OCI-LY3 (cell line): ENCODE data around the gene CASP10.

Experiments used
- H2AFZ ChIP-seq: fragments of 200-600, 300-600 bp; shearing (Covaris generic); 2 replicates; pipeline ENCODE4 v1.6.0; 2014; ENCODE audit warnings: antibody characterized with exemption, low read depth, low read length
- H3K27ac ChIP-seq: fragments of 200-600, 300-600 bp; sonication (generic); 2 replicates; pipeline ENCODE4 v1.5.1; 2014; ENCODE audit warnings: mild to moderate bottlenecking, low read length, moderate library complexity, mixed read lengths
- H3K27me3 ChIP-seq: fragments of 200-600, 300-600 bp; sonication (generic); 2 replicates; pipeline ENCODE4 v1.6.1; 2014; ENCODE audit warnings: low read depth, low read length, mixed read lengths
- H3K36me3 ChIP-seq: fragments of 200-600, 300-600 bp; sonication (generic); replicated peaks from 2 replicates; pipeline ENCODE3; 2014; ENCODE audit warnings: low read depth, low read length, mixed read lengths
- H3K4me1 ChIP-seq: fragments of 300-600, 200-600 bp; sonication (generic); 2 replicates; pipeline ENCODE4 v1.6.1; 2014; ENCODE audit warnings: low read length, mixed read lengths
- H3K4me2 ChIP-seq: fragments of 200-600, 300-600 bp; sonication (generic); 2 replicates; pipeline ENCODE4 v1.6.1; 2014; ENCODE audit warnings: low read length, mixed read lengths
- H3K4me3 ChIP-seq: fragments of 300-600, 200-600 bp; sonication (generic); 2 replicates; pipeline ENCODE4 v1.5.1; 2014; ENCODE audit warnings: antibody characterized with exemption, mild to moderate bottlenecking, low read length, moderate library complexity
- H3K79me2 ChIP-seq: fragments of 300-600, 200-600 bp; shearing (Covaris generic); 2 replicates; pipeline ENCODE4 v1.6.1; 2014; ENCODE audit warnings: mild to moderate bottlenecking, low read length, mixed read lengths
- H3K9ac ChIP-seq: fragments of 300-600, 200-600 bp; shearing (Covaris generic); 2 replicates; pipeline ENCODE4 v1.6.0; 2014; ENCODE audit warnings: mild to moderate bottlenecking, low read length, moderate library complexity
- H3K9me3 ChIP-seq: fragments of 200-600, 300-600 bp; shearing (Covaris generic); 2 replicates; pipeline ENCODE4 v1.6.1; 2014; ENCODE audit warnings: low read length, mixed read lengths; ENCODE audit not compliant: insufficient read depth
- H4K20me1 ChIP-seq: fragments of 200-600, 300-600 bp; sonication (generic); 2 replicates; pipeline ENCODE4 v1.6.1; 2016; ENCODE audit warnings: low read length, mixed read lengths; ENCODE audit not compliant: insufficient read depth
- CTCF ChIP-seq: fragments of 200-600, 300-600 bp; sonication (generic); IDR thresholded peaks from 2 replicates; pipeline ENCODE4 v1.5.1; 2014; ENCODE audit warnings: antibody characterized with exemption, low read length, low read depth
- EZH2phosphoT487 ChIP-seq: fragments of 200-600 bp; shearing (Covaris generic); IDR thresholded peaks from 2 replicates; pipeline ENCODE4 v1.6.1; 2018; ENCODE audit warnings: antibody characterized with exemption, mixed run types, low read depth

The CASP10 gene

GRCh38 chr2:201232467-201232815 lies 49.5 kb downstream of the CASP10 start:
- Histone ChIP-seq H2AFZ (no peak overlapping the region), H3K4me1 (peaks cover 41% of the 10 kb centered on the region), H3K36me3 (peaks cover 9% of the 10 kb centered on the region), H3K9ac (peak overlapping the region; percentile 42), H3K27me3 (no peaks in the 10 kb centered on the region), H3K4me2 (peak overlapping the region; percentile 71), H3K79me2 (peaks cover 40% of the 10 kb centered on the region), H3K27ac (peak overlapping the region; percentile 88), H4K20me1 (peaks cover 17% of the 10 kb centered on the region), H3K9me3 (no peaks in the 10 kb centered on the region), H3K4me3 (peak overlapping the region; percentile 90)
- TF ChIP-seq CTCF, result no peak

- Histone ChIP-seq H3K4me1 (peaks cover 38% of the 10 kb centered on the region), H4K20me1 (peaks cover 22% of the 10 kb centered on the region), H3K27me3 (no peaks in the 10 kb centered on the region), H3K4me3 (peak overlapping the region; percentile 90), H3K9ac (peak overlapping the region; percentile 92), H3K36me3 (peaks cover 16% of the 10 kb centered on the region), H3K9me3 (no peaks in the 10 kb centered on the region), H3K27ac (peak overlapping the region; percentile 88), H3K79me2 (peaks cover 49% of the 10 kb centered on the region), H2AFZ (0 out of 2 replicates have a peak overlapping the region, but pooled peaks have one; percentile 8), H3K4me2 (peak overlapping the region; percentile 71)
- no peak for TF ChIP-seq EZH2phosphoT487
Observed at GRCh38 chr2:201233192-201233811, 50.4 kb downstream of the CASP10 start.

DNA sequence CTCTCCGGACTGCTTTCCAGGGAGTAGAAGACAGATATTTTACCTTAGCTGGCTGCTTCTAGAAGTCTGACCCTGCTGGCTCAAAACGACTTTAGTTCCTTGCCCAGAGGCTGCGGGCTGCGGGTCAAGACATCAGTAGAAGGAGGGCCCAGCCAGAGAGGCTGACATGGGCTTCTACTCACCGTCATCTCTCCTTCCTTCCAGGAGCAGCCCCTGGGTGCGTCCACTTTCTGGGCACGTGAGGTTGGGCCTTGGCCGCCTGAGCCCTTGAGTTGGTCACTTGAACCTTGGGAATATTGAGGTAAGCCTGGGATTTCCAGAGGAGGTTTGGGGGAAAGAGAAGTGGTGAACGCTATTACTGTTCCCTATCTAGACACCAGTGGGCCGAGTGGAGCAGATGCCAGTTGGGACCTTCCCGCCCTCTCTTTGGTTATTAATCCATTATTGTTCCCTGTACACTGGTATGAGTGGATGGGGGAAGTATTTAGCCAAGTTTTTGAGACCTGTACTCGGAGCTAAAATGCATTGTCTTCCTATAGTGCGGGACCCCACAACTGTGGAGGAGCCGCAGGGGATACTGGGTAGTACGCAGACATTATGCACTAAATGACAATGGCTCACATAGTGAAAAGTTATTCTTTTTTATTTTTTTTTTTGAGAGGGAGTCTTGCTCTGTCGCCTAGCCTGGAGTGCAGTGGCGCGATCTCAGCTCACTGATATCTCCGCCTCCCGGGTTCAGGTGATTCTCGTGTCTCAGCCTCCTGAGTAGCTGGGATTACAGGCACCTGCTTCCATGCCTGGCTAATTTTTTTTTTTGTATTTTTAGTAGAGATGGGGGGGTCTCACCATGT lies 51.1 kb downstream of the CASP10 start:
- Histone ChIP-seq H3K27ac (peak overlapping the region; percentile 88), H4K20me1 (peaks cover 22% of the 10 kb centered on the region), H3K4me2 (peak overlapping the region; percentile 71), H3K9ac (peak overlapping the region; percentile 92), H3K9me3 (no peaks in the 10 kb centered on the region), H3K79me2 (peaks cover 50% of the 10 kb centered on the region), H3K27me3 (no peaks in the 10 kb centered on the region), H3K36me3 (peaks cover 16% of the 10 kb centered on the region), H2AFZ (peak overlapping the region; percentile 76), H3K4me1 (peaks cover 31% of the 10 kb centered on the region), H3K4me3 (peak overlapping the region; percentile 90)
- TF ChIP-seq CTCF, result no peak
- TF ChIP-seq EZH2phosphoT487, result no peak

DNA sequence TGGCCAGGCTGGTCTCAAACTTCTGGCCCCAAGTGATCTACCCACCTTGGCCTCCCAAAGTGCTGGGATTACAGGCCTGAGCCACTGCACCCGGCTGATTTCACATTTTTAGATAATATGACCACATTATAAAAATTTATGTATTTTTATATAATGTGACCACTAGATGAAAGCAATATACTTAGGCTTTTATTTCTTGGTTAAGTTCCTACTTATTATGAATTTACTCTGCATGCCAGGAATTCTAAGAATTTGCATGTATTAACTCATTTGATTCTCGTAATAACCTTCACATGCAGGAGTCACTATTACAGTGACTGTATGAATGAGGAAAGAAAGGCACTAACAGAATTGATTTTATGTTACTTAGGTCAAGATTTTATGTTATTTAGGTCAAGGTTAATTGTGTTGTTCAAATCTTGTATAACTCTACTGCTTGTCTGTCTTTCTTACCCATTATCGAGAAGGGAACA lies 51.8 kb downstream of the CASP10 start:
- H3K36me3 ChIP-seq, result peaks cover 21% of the 10 kb centered on the region
- peaks cover 22% of the 10 kb centered on the region for H4K20me1 ChIP-seq
- peak overlapping the region; percentile 90 for H3K4me3 ChIP-seq
- no peaks in the 10 kb centered on the region for H3K27me3 ChIP-seq
- no peak for TF ChIP-seq CTCF
- TF ChIP-seq EZH2phosphoT487, result no peak
- peaks cover 28% of the 10 kb centered on the region for H3K4me1 ChIP-seq
- H3K9ac ChIP-seq, result peak overlapping the region; percentile 92
- H2AFZ ChIP-seq, result no peak overlapping the region
- H3K79me2 ChIP-seq, result peaks cover 50% of the 10 kb centered on the region
- H3K4me2 ChIP-seq, result peak overlapping the region; percentile 71
- H3K9me3 ChIP-seq, result no peaks in the 10 kb centered on the region
- peak overlapping the region; percentile 88 for H3K27ac ChIP-seq
